HTR-8/SVneo (cell line): ENCODE results near the gene MTCP1.

ENCODE experiments used
- DNase-seq: peaks from one replicate; pipeline ENCODE4 v3.0.0; 2011; ENCODE audit warnings: low spot score, mixed read lengths; ENCODE audit not compliant: insufficient read length
- FAIRE-seq: peaks from 2 replicates; lab custom pipeline; 2011; peaks lifted over from hg19 to GRCh38; lab: Jason Lieb, UNC

MTCP1 gene

DNA sequence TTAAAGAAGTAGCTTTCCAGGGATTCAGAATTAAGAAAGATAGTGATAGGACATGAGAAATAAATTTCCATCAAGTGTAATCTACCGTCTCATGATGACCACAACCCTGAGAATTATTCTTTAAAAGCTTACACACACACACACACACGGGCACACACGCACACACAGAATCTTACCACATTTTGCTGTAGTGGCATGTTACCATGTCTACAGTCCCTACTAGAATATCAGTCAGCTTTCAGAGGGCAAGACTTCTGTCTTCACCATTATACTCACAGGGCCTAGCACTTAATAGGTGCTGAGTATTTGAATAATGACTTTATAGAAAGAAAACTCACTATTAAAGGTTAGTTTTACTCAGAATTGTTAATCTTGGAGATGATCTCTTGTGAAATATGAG is 15.4 kb downstream of the MTCP1 start:
- FAIRE-seq (no peak), DNase-seq (no peak)

DNA sequence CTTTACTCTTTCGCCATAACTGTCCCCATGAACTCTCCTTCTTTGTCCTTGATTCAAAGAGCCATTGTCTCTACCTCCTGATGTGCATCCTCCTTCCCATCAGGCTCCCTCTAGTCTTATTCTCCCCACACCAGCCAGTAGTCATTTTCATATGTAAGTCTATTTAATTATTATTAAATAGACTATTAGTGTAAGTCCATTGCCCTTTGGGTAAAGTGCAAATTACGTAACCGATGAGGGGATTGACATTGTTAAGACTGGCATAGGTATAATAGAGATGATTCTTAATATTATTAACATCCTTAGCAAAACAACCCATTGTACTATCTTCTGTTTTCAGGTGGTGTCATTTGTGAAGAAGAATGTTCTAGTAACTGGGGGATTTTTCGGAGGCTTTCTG is 16.7 kb downstream of the MTCP1 start:
- no peak for DNase-seq
- FAIRE-seq: no peak

DNA sequence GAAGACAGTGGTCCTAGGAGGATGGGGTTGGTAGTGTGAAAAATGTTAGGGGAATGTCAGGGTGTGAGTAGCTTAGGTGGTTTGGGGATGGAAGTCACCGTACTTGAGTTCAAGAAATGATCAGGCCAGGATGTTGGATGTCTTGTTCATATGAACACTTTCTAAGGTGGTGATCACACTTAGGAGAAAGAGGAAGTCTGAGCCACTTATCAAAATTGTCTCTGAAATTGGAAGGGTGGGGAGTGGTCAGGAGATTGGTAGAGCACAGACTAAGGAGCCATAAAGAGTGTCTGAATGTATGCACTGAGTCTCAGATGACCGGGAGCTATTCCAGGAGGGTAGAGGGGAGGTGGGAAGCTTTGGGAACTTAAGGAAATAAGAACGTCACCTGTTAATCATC is 17.3 kb downstream of the MTCP1 start:
- no peak for DNase-seq
- no peak for FAIRE-seq

DNA sequence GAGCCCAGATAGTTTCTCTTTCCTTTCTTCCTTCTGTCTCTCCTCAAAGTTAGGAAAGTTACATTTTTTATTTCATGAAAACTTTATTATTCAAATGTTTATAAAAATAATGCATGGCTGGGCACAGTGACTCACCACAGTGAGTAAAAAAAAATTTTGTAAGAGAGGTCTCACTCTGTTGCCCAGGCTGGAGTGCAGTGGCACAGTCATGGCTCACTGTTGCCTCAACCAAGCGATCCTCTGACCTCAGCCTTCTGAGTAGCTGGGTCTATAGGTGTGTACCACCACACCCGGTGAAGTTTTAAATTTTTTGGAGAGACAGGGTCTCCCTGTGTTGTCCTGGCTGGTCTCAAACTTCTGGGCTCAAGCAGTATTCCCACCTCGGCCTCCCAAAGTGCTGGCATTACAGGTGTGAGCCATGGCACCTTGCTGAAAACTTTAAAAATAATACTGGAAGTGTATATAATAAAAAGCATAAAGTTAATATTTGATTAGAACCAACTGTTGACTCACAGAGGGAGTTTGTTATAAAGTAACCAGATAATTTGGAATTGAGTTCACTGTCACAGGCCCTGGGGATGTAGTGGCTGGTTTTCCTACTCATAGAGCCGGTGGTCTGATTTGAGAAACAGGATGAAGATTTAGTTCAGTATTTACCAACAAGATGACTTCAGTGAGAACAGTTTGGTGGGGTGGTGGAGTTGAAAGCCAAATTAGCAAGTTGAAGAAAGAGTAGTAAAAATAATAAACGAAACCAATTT is 18.0 kb downstream of the MTCP1 start:
- DNase-seq (no peak), FAIRE-seq (no peak)

DNA sequence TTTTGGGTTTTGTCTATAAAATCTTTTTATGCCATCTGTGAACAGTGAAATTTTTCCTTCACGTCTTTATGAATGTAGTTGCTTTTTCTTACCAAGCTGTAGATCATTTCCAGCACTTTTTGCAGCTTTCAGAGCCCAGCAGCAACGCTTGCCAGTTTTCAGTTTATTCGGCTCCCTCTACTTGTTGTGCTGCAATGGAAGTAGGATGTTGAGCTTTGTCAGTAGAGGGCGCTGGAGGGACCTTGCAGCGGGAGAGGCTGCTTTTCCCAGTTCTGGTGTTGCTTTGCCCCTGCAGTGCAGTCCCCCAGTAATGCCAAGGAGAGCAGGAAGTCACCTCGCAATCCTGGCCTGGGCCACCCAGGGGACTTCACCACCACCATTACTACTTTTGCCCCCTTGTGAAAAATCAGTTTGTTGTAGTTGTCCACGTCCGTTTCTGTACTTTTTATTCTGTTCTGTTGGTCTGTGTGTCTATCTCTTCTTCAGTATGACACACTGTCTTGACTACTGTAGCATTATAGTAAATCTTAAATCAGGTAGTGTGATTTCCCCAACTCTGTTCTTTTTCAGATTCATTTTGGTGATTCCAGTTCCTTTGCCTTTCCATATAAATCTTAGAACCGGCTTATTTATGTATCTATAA is 21.8 kb downstream of the MTCP1 start:
- DNase-seq: peak; percentile 21
- FAIRE-seq: no peak

DNA sequence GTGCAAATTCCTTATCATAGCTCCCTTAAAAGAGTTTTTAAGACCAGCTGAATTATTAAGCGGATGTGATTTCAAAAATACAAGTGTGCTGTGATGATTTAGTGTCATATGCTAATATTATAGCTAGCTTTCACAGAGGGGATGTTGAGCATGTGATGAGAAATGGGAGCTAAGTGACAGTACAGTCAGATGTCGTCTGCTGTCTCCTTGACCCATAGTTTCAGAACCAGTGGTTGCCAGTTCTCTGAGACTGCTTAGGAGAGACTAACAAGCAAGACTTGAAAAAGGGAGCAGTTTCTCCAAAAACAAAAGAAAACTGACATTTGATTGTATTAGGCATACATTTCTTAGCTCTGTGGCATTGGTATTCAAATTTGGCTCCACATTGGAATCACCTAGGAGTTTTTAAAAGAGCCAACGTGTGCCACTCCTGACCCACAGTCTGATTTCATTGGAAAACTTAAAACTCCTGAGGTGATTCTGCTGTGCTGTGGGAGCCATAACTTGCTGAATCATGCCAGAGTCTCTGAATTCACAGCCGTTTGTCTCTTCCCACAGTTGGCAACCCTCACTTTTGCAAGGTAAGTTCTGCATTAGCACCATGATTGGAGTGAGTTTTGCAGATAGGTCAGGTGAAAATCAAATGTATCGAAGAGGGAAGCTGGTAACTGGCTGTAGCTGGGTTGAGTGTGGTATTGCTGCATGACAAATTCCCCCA is 24.0 kb downstream of the MTCP1 start:
- no peak for DNase-seq
- FAIRE-seq: no peak

DNA sequence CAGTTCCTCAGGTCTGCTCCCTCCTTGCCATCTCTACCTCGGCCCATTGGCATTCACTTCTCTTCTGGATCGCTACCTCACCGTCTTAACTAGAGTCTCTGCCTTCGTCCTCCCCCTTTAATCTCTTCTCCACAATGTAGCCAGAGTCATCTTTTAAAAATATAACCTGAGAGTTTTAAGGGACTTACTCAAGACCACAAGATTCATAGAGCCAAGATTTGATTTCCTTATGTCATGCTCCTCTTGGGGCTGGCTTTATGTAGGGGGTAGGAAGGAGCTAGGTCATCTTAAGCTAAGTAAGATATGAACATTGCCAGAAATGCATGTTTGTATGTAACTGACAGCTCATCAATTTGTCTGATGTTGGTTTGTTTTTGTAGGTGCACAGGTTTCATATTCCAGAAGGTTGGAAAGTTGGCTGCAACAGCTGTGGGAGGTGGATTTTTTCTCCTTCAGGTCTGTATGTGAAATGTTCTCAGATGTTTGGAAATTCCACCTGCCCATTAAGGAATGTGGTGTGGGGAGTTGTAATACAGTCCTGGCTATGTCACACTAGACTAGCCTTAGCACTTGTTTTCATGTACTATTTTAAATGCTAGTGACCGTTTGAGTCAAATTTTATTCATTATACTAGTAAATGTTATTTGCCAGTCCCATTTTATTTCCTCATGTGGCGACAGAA is 24.7 kb downstream of the MTCP1 start:
- FAIRE-seq (no peak), DNase-seq (no peak)

DNA sequence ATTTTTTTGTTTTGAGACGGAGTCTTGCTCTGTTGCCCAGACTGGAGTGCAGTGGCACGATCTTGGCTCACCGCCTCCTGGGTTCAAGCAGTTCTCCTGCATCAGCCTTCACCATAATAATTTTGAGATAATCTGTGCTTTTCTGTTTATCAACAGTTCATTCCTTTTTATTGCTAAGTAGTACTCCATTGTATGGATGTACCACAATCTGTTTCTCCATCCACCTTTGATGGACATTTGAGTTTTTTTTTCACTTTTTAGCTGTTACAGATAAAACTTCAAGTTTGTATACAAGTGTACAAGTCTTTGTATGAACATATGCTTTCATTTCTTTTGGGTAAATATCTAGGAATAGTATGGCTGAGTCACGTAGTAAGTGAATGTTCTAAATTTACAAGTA is 35.2 kb downstream of the MTCP1 start:
- FAIRE-seq (no peak), DNase-seq (no peak)

DNA sequence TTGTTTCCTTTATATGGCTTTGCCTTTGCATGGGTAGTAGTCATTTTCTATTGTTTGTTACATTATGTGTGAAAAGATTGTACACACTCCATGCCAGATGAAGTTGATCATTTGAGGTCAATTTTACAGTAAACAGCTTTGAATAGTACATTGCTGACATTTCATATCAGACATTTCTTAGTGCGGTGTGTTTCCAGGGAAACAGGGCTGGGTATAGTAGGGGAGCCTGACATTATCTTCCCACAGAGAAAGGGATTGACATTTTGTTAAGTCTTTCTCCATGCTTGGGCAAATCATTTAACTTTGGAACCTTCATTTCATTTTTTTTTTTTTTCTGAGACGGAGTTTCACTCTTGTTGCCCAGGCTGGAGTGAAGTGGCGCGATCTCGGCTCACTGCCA is 39.3 kb downstream of the MTCP1 start:
- DNase-seq: no peak
- FAIRE-seq: no peak

DNA sequence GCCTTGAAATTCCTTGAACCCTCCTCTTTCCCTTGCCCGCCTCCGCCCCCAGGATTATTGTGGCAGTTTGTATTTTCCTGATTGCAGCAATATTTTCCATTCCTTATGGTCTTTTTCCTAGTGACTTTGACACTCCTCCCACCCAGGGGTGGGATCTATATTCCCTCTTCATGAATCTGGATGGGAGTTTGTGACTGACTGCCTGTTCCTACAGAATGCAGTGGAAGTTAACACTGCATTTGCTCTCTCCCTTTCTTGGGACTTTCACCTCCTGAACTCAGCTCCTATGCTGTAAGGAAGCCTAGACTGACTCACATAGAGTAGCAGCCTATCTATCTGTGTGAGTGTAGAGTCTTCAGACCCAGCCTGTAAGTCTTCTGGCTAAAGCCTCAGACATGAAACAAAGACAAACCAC is 42.1 kb downstream of the MTCP1 start:
- FAIRE-seq (no peak), DNase-seq (no peak)

DNA sequence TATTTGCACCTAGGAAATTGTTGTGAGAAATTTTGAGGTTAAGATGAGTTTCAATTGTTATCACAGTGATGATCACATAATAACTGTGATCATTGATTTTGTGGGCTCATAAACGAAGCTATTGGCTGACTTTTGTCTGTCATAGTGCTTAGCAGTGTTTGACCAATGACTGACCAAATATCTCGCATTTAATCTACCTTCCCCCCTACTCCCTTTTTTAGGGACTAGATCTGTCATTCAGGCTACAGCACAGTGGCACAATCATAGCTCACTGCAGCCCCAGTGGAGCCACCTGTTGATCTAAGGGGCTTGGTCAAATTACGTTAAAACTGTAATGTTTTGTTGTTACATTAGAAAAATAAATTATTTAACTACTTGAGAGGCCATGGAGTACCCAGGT is 42.8 kb downstream of the MTCP1 start:
- no peak for DNase-seq
- no peak for FAIRE-seq

DNA sequence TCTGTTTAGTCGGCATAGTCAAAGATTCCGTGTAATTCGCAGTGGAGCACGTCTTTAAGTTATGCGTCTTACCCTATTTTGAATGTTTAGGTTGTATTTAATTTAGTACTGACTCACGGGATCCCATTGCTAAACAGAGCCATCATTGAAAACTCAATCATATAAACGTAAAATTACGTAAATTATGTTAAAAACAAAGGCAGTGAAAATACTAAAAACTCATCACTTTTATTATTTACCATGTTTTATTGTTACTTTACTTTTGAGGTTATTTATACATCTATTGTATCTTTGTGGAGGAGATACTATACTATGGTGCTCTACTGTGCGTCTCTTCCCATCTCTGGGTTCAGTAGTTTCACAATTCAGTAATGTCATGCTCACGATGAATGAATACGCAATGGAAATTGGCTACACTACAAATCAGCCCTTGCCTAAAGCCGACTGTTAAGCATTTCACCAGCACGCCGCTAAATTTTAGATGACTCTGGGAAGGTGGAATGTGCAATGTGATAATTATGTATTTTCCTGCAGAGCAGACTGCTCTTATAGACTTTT is 43.3 kb downstream of the MTCP1 start:
- no peak for DNase-seq
- no peak for FAIRE-seq

DNA sequence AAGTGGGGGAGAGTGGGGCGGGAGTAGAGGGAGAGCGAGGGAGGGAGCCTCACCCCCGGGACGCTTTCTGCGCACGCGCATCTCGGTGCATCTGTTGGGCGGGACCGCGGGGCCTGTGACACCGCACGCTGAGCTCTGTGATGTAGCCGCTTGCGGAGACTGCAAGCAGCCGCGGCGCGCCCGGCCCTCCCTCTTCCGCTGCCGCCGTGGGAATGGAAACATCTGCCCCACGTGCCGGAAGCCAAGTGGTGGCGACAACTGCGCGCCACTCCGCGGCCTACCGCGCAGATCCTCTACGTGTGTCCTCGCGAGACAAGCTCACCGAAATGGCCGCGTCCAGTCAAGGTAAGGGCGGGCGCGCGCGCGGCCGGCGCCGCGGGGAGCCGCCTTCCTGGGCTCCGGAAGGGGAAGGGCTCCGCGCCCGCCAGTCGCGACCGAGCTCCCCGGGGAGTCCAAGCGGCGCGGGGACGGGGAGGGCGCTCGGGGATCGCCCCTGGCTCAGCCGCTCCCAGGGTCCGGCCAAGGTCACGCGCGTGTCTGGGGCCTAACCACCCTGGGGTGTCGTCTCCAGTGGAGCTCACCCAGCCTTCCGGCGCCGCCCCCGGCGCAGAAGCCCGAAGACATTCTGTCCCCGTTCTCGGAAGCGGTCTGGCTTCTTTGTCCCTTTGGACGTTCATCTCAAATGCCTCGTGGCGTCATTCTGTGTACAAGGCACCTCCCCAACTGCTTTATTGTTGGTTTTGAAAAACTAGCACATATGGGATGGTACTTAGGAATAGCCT is 44.0 kb downstream of the MTCP1 start, which contains the start of gene FUNDC2:
TSS of gene FUNDC2 (plus strand) at position 118 of the 782 bp plus-strand sequence. CDS start at position 213, 95 bp downstream.
- DNase-seq: peak; percentile 5
- FAIRE-seq: peak; percentile 77

DNA sequence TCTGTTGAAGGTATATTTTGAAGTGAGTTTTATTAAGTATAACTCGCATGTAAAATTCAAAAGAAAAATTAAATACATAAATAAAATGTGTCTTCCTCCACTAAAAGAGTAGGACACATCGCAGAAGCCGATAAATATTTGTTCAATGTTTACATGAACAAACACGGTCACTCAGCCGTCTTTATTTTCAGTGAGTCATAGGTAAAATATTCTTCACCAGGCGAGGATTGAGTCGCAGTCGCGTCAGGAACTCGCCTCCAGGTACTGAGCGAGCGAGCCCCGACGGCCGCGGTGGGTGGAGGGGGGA is 44.6 kb downstream of the MTCP1 start:
- FAIRE-seq: no peak

DNA sequence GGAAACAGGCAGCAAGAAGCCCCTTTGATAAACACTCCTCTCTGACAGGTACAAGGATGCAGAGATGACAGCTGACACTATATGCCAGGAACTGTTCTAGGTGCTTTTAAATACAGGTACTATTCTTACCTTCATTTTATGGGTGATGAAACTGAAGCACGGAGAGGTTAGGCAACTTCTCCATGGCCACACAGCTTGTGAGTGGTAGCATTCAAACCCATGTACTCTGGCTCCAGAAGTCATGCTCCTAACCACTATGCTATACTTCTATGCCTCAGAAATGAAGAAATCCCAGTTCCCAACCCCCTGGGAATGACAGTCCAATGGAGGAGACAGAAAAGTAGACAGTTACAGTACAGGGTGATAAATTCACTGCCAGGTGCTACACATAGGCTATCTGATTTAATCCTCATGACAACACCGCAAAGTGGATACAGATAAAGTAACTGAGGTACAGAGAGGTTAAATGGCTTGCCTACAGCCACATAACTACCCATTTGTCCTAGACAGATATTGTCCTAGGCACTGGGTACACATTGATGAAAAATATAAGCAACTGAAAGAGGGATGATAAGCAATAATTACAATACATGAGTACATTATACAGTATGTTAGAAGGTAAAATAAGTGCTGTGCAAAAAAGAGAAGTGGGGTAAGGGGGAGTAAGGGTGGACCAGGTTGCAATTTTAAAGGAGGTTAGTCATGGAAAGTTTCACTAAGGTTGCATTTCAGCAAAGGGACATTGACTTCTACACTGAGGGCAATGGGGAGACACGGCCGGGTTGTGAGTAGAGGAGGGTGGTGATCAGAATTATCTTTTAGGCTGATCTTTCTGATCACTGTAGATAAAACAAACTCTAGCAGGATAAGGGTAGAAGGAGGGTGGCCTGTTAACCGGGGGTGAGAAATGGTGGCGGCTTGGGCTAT is 46.8 kb downstream of the MTCP1 start:
- FAIRE-seq (no peak), DNase-seq (no peak)

More for the DNA sequence above, 44.6 kb downstream of the MTCP1 start:
- DNase-seq: peak; percentile 69

DNA sequence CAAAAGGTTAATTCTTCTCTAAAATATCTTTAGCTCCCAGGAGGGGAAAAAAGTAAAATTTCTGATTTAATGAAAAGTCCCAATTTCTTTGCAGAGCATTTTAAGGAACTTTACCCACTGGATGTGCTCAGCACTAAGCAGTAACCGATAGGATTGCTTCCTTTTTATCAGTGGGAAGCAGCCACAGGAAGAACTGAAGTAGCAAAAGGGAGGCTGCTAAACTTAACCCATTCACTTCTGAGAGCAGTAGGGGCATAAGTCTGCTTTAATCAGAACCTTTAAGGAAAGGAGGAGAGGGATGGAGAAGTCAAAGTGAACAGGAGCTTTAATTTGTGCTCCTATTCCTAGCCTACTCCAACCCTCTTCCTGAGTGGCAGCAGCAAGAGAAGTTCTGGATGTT is 48.4 kb downstream of the MTCP1 start, which contains the start of gene F8:
TSS of gene F8 (minus strand) at position 139 of the 400 bp plus-strand sequence. CDS start 171 bp downstream, outside the sequence.
- DNase-seq (no peak), FAIRE-seq (no peak)

DNA sequence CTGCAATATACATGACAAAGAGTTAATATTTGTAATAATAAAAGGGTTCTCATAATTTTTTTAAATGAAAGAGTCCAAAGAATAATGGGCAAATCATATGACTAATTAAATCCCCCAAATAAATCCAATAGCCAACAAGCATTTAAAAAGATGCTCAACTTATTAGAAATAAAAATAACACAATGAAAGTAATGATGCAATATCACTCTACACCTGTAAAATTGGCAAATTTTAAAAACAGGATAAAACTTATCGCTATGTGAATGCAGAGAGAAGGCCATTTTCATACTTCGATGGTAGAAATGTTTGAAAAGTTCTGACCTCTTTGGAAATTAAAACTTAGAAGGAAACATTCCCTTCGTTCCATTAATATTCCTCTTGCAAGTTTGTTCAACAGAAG is 50.3 kb downstream of the MTCP1 start:
- FAIRE-seq: no peak
- no peak for DNase-seq
